Pancreas (tissue), 10 donors: ENCODE measurements around the gene YRDC. TPM values are rescaled to one million over a fixed set of nuclear protein-coding genes. Genes with fewer than 3 reads are reported as not detected.

ENCODE experiments used
- ATAC-seq, 4 donors: fragments of 200-7000 bp; cut with Tn5 transposase; one replicate each; pipeline versions ENCODE4 v1.8.0 to v1.9.1; 2020; ENCODE audit warnings: mild to moderate bottlenecking in 4 of 4, moderate library complexity in 4 of 4
- DNase-seq, 6 donors: peaks; one replicate each; pipeline ENCODE4 v3.0.0-alpha.2; 2020
- FAIRE-seq: peaks from 2 replicates; lab custom pipeline; 2012; peaks lifted over from hg19 to GRCh38; lab: Jason Lieb, UNC
- H3K27ac ChIP-seq, 4 donors: fragments of 200-600 bp; sonication (generic); 1 replicate in 3 of 4; 2 replicates in 1 of 4; pipeline versions ENCODE4 v1.5.0 to v1.8.0; 2020
- H3K27me3 ChIP-seq, 4 donors: fragments of 200-600 bp; one replicate each; pipeline ENCODE4 v1.8.0; 2021
- H3K36me3 ChIP-seq, 3 donors: fragments of 200-600 bp; sonication (generic) in 1 of 3; one replicate each; pipeline versions ENCODE4 v1.5.0 to v1.8.0; 2020 to 2021
- H3K4me1 ChIP-seq, 3 donors: fragments of 200-600 bp; one replicate each; pipeline ENCODE4 v1.8.0; 2021
- H3K4me3 ChIP-seq, 4 donors: fragments of 200-600 bp; sonication (generic) in 2 of 4; one replicate each; pipeline versions ENCODE4 v1.5.0 to v1.8.0; 2020 to 2021
- H3K9me3 ChIP-seq, 4 donors: fragments of 200-600 bp; one replicate each; pipeline ENCODE4 v1.8.0; 2021
- WGBS, 2 donors: extraction: QIAGEN DNeasy Blood & Tissue Kit; methylation state at CpG; one replicate each; pipeline ENCODE4 v1.1.7; 2013; 5-methylcytosine and 5-hydroxymethylcytosine counted together
- intact Hi-C, 3 donors: fragments of 100-400 bp; cut with DNase I; formaldehyde crosslinking; loops; one replicate each; pipeline versions ENCODE4 v1.11.1 to v1.14.2; 2022
- polyA plus RNA-seq, 2 donors: library from polyadenylated mRNA; stranded (reverse); fragments of 200-250 nt; gene quantifications; one replicate each; pipeline ENCODE4 v1.2.3, GENCODE V29; 2013
- total RNA-seq, 6 donors: library from RNA; stranded (reverse); fragmentation: NEBNext Ultra II Directional in 4 of 6; extraction: Animal tissue kit (Norgen Biotek cat#: 25700) in 4 of 6; gene quantifications; one replicate each; pipeline versions ENCODE4 v1.2.1 to v1.2.4, GENCODE V29; 2021 to 2023
- TF ChIP-seq, protein P1 (sequence below), 4 donors: fragments of 200-600 bp; sonication (generic) in 3 of 4; IDR thresholded peaks; one replicate each; pipeline versions ENCODE4 v1.5.0 to v1.8.0; 2021; ENCODE audit warnings: antibody characterized with exemption in 4 of 4
- donor health status: healthy with polysubstance abuse.
- donor health status: DM: no; HTN: no; CAD: no; lungs with moderate emphysema.
- donor health status: DM: no; HTN: no; CAD: no.
- donor health status: control.
- donor health status: control.
- donor health status: Bipolar disorder and iron deficiency.
- donor health status: DM: yes; HTN: yes; CAD: no.
- donor health status: DM: no; HTN: no; CAD: no.
- donor health status: DM: no; HTN: no; CAD: no.
- donor health status: DM: yes; HTN: yes; CAD: no.

YRDC gene
- total and polyA plus RNA-seq, 8 donors: 4.8 to 11.9 (median 6.2) TPM

DNA sequence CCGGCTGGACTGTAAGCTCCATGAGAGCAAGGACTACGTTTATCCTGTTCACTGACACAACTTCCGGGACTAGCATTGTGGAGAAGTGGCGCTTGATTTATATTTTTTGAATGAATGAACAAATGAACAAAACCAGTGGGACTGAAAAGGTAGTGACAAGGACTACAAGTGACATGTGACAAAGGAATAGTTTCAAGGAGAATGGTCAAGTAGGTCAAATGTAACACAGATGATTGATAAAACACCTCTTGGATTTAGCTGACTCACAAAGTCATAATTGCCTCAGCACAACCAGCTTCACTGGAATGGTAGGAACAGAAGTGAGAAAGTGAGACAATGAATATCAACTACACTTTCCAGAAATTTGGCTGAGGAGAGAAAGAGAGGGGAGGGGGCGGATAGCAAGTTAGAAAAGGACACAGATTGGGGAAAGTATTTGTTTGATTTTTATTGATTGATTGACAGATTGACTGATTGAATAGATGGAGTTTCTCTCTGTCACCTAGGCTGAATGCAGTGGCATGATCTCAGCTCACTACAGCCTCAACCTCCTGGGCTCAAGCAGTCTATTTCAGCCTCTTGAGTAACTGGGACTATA, 37.1 kb upstream of the YRDC start:
- no peak for FAIRE-seq
- no peaks in the 10 kb centered on the region for H3K27me3 ChIP-seq
- no peak overlapping the region for H3K27ac ChIP-seq
- DNase-seq: no peak
- TF ChIP-seq, protein P1, sequence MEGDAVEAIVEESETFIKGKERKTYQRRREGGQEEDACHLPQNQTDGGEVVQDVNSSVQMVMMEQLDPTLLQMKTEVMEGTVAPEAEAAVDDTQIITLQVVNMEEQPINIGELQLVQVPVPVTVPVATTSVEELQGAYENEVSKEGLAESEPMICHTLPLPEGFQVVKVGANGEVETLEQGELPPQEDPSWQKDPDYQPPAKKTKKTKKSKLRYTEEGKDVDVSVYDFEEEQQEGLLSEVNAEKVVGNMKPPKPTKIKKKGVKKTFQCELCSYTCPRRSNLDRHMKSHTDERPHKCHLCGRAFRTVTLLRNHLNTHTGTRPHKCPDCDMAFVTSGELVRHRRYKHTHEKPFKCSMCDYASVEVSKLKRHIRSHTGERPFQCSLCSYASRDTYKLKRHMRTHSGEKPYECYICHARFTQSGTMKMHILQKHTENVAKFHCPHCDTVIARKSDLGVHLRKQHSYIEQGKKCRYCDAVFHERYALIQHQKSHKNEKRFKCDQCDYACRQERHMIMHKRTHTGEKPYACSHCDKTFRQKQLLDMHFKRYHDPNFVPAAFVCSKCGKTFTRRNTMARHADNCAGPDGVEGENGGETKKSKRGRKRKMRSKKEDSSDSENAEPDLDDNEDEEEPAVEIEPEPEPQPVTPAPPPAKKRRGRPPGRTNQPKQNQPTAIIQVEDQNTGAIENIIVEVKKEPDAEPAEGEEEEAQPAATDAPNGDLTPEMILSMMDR (IDR thresholded peaks at IDR 0.05): no peak
- intact Hi-C loops: no loop called here
- H3K4me3 ChIP-seq: no peak overlapping the region
- no peaks in the 10 kb centered on the region for H3K36me3 ChIP-seq
- H3K9me3 ChIP-seq: no peaks in the 10 kb centered on the region
- H3K4me1 ChIP-seq: peaks cover 0 to 14% (median 0%) of the 10 kb centered on the region in 3 donors
- ATAC-seq: no peak
- 77 to 80% methylated on average over 5 of the region's 5 CpGs for WGBS, 2 donors

DNA sequence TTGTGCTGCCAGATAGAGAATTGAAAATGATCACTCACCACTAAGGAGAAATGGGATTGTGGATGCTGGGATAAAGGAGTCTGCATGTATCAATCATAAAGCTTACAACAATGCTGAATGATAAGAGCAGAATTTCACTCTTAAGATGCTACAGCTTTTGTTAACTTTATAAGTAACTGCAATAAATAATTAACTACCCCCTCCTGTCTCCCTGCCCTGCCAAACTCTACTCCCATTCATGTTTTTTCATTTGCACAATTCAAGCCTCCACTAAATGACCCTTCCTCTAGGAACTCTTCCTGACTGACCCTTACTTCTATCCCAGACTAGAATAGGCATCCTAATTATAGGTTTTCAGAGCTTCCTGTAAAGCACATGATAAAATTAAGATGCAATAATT, 36.5 kb upstream of the YRDC start:
- ATAC-seq (no peak), DNase-seq (no peak), FAIRE-seq (no peak)
- peaks cover 0 to 14% (median 0%) of the 10 kb centered on the region in 3 donors for H3K4me1 ChIP-seq
- no peaks in the 10 kb centered on the region for H3K9me3 ChIP-seq
- TF ChIP-seq, protein P1 (IDR thresholded peaks at IDR 0.05): no peak
- H3K36me3 ChIP-seq: no peaks in the 10 kb centered on the region
- intact Hi-C loops: no loop called here
- no peaks in the 10 kb centered on the region for H3K27me3 ChIP-seq
- no peak overlapping the region for H3K4me3 ChIP-seq
- H3K27ac ChIP-seq: no peak overlapping the region

DNA sequence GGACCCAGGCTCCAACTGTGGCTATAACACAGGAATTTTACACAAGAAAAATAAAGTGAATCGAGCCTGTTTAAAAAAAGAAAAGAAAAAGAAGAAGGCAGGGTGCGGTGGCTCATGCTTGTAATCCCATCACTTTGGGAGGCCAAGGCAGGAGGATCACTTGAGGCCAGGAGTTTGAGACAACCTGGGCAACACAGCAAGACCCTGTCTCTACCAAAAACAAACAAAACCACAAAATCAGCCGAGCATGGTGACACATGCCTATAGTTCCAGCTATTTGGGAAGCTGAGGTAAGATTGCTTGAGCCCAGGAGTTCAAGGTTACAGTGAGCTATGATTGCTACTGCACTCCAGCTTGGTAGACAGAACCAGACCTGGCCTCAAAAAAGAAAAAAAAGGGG, 33.6 kb upstream of the YRDC start:
- WGBS, 2 donors: 81 to 83% methylated on average over 3 of the region's 3 CpGs
- TF ChIP-seq, protein P1 (IDR thresholded peaks at IDR 0.05): no peak
- no peak for DNase-seq
- H3K4me3 ChIP-seq: no peak overlapping the region
- no peaks in the 10 kb centered on the region for H3K27me3 ChIP-seq
- no peak overlapping the region for H3K27ac ChIP-seq
- peaks cover 0 to 20% (median 16%) of the 10 kb centered on the region in 3 donors for H3K36me3 ChIP-seq
- ATAC-seq: no peak
- H3K4me1 ChIP-seq: peaks cover 0 to 10% (median 0%) of the 10 kb centered on the region in 3 donors
- no peaks in the 10 kb centered on the region for H3K9me3 ChIP-seq
- intact Hi-C loops: no loop called here
- FAIRE-seq: no peak

DNA sequence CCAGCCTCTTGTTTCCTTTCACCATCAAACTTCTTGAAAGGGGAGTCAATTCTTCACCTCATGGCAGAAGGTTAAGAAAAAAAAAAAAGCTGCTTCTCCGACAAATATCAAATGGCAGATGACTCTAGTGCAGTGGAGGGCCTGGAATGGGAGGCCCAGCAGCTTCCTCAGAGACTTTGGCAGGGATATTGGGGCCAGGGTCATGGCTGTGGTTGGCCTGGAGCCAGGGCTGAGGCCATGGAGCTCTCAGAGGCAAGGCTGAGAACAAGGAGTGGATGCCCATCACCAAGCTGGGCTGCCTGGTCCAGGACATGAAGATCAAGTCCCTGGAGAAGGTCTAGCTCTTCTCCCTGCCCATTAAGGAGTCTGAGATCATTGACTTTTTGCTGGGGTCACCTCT, 32.7 kb upstream of the YRDC start:
- DNase-seq (no peak), FAIRE-seq (no peak), ATAC-seq (no peak)
- WGBS, 2 donors: 89% methylated on average over 1 of the region's 1 CpG
- TF ChIP-seq, protein P1 (IDR thresholded peaks at IDR 0.05): no peak
- Histone ChIP-seq H3K36me3 (peaks cover 0 to 20% (median 16%) of the 10 kb centered on the region in 3 donors), H3K27me3 (no peaks in the 10 kb centered on the region), H3K27ac (no peak overlapping the region), H3K4me3 (no peak overlapping the region), H3K9me3 (no peaks in the 10 kb centered on the region), H3K4me1 (peaks cover 0 to 7% (median 0%) of the 10 kb centered on the region in 3 donors)
- intact Hi-C loops: no loop called here

DNA sequence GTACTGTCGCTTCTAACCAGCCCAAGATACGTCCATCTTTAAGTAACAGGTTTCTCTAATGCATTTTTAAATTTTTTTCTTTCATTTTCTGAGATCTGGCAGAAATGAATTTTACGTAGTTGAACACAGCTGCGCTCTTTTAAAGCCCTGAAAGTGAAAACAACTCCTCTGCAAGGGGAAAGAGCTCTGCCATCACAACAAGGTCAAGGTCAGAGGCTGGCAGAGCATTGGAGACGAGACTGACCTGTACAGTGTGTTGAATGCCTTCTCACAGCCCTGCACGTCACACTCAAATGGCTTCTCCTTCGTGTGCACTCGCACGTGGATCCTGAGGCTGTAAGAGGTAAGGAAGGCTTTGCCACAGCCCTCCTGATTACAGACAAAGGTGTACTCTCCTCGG, 31.7 kb upstream of the YRDC start:
- H3K36me3 ChIP-seq: peaks cover 0 to 29% (median 26%) of the 10 kb centered on the region in 3 donors
- FAIRE-seq (no peak), ATAC-seq (no peak), DNase-seq (no peak)
- no peaks in the 10 kb centered on the region for H3K27me3 ChIP-seq
- 84 to 87% methylated on average over 10 of the region's 10 CpGs for WGBS, 2 donors
- no peaks in the 10 kb centered on the region for H3K9me3 ChIP-seq
- no peak overlapping the region for H3K27ac ChIP-seq
- peaks cover 0 to under 1% (median 0%) of the 10 kb centered on the region in 3 donors for H3K4me1 ChIP-seq
- intact Hi-C loops: no loop called here
- H3K4me3 ChIP-seq: no peak overlapping the region
- TF ChIP-seq, protein P1 (IDR thresholded peaks at IDR 0.05): no peak
